ENCODE results near the gene TMEM44. TPM values are rescaled to one million over a fixed set of nuclear protein-coding genes. Genes with fewer than 3 reads are reported as not detected.
A peak's percentile ranks its signal among the peaks of the same experiment; 100 is the strongest.

Gene TMEM44
- total RNA-seq, 1 experiment from 2014 or later, result 11.8 TPM

DNA sequence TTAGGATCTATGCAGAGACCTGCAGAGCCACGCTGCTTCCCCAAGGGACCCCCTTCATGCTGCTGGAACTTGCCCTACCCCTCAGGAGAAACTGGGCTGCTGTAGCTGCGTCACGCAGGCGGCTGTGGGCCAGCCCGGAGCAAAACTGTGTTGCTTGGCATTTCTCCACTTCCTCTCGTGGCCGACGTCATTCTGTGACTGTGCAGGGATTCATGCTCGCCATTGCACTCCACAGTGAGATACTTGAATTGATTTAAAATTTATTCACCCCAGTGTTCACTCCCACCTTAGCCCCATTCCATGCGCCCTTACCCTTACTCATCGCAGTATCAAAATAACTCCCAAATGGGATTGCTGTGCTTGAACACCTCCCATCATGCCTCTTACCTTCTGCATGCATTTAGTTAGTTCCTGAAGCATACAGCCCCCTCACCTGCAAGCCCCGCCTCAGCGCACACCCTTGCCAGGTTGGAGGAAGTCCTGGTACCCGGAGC, 45.7 kb downstream of the TMEM44 start:
- no TSS peak for BruUV-seq (replicated peaks)
- CTCF ChIA-PET, result interaction anchor here (1.3 kb wide), 1 partner anchor 115 kb away, joined by 4 read pairs; no protein-coding TSS in a partner anchor

DNA sequence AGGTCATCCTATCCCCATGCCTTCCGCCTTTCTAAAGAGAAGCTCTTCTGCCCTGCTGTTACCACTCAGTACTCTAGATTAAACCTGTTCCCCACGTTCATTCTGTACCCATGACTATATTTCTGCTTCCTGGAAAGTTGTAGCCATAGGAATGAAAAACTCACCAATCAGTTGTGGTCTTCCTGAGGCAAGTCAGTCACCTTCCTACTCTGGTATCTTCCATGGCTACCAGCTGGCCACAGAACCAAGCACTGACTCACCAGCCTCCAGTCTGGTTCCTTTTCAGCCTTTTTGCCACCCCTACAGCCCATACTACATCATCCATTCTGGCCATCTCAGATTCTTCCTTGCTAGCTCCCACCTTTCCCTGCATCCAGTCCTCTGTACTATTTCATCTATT, 46.4 kb downstream of the TMEM44 start:
- H3K4me1 Mint-ChIP-seq (ENCODE audit: low read depth, unreplicated experiment), result peaks cover 15% of the 10 kb centered on the region
- no peaks in the 10 kb centered on the region for H3K27me3 Mint-ChIP-seq (ENCODE audit: insufficient read depth, unreplicated experiment)
- DNase-seq, result no peak
- H3K36me3 ChIP-seq (ENCODE audit: control insufficient read depth, insufficient read depth, low read length), result no peaks in the 10 kb centered on the region
- TF ChIP-seq, protein P1, sequence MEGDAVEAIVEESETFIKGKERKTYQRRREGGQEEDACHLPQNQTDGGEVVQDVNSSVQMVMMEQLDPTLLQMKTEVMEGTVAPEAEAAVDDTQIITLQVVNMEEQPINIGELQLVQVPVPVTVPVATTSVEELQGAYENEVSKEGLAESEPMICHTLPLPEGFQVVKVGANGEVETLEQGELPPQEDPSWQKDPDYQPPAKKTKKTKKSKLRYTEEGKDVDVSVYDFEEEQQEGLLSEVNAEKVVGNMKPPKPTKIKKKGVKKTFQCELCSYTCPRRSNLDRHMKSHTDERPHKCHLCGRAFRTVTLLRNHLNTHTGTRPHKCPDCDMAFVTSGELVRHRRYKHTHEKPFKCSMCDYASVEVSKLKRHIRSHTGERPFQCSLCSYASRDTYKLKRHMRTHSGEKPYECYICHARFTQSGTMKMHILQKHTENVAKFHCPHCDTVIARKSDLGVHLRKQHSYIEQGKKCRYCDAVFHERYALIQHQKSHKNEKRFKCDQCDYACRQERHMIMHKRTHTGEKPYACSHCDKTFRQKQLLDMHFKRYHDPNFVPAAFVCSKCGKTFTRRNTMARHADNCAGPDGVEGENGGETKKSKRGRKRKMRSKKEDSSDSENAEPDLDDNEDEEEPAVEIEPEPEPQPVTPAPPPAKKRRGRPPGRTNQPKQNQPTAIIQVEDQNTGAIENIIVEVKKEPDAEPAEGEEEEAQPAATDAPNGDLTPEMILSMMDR (IDR thresholded peaks at IDR 0.05; ENCODE audit: insufficient read depth in 1 of 2, low read depth in 1 of 2, low read length in 1 of 2, severe bottlenecking in 1 of 2, unreplicated experiment in 1 of 2), result no peak
- no peaks in the 10 kb centered on the region for H3K27me3 ChIP-seq (replicated peaks; ENCODE audit: control insufficient read depth, insufficient read depth, low read length)
- H3K36me3 Mint-ChIP-seq (ENCODE audit: insufficient read depth, unreplicated experiment), result peaks cover 14% of the 10 kb centered on the region
- intact Hi-C loops (cut with micrococcal nuclease; ENCODE audit: unreplicated experiment), result no loop called here
- POLR2A ChIA-PET, result interaction anchor here (0.5 kb wide), 1 partner anchor 176 kb away, joined by 4 read pairs; no protein-coding TSS in a partner anchor
- H3K4me3 Mint-ChIP-seq (ENCODE audit: unreplicated experiment), result no peak overlapping the region
- H3K4me3 ChIP-seq (ENCODE audit: low read depth, low read length), result no peak overlapping the region
- H3K27ac Mint-ChIP-seq (ENCODE audit: unreplicated experiment), result no peak overlapping the region
- CTCF ChIA-PET, result no interaction called here
- no peaks in the 10 kb centered on the region for H3K9me3 ChIP-seq
- H3K4me1 ChIP-seq, result peaks cover 18% of the 10 kb centered on the region
- no TSS peak for BruUV-seq (replicated peaks)
- H3K9me3 Mint-ChIP-seq (ENCODE audit: unreplicated experiment), result no peaks in the 10 kb centered on the region

More for the DNA sequence above, 45.7 kb downstream of the TMEM44 start:
- Histone ChIP-seq H3K27me3 (replicated peaks; ENCODE audit: control insufficient read depth, insufficient read depth, low read length) (no peaks in the 10 kb centered on the region), H3K36me3 (ENCODE audit: control insufficient read depth, insufficient read depth, low read length) (no peaks in the 10 kb centered on the region), H3K4me1 (peaks cover 16% of the 10 kb centered on the region), H3K9me3 (no peaks in the 10 kb centered on the region), H3K4me3 (ENCODE audit: low read depth, low read length) (no peak overlapping the region)
- H3K27ac Mint-ChIP-seq (ENCODE audit: unreplicated experiment), result no peak overlapping the region
- peaks cover 15% of the 10 kb centered on the region for H3K4me1 Mint-ChIP-seq (ENCODE audit: low read depth, unreplicated experiment)
- POLR2A ChIA-PET, result interaction anchor here (1.1 kb wide), 1 partner anchor 9 kb away, joined by 4 read pairs; no protein-coding TSS in a partner anchor
- H3K27me3 Mint-ChIP-seq (ENCODE audit: insufficient read depth, unreplicated experiment), result no peaks in the 10 kb centered on the region
- TF ChIP-seq, protein P1 (IDR thresholded peaks at IDR 0.05; ENCODE audit: insufficient read depth in 1 of 2, low read depth in 1 of 2, low read length in 1 of 2, severe bottlenecking in 1 of 2, unreplicated experiment in 1 of 2), result no peak
- H3K36me3 Mint-ChIP-seq (ENCODE audit: insufficient read depth, unreplicated experiment), result peaks cover 14% of the 10 kb centered on the region
- H3K9me3 Mint-ChIP-seq (ENCODE audit: unreplicated experiment), result no peaks in the 10 kb centered on the region
- no peak for DNase-seq
- no peak overlapping the region for H3K4me3 Mint-ChIP-seq (ENCODE audit: unreplicated experiment)
- intact Hi-C loops (cut with micrococcal nuclease; ENCODE audit: unreplicated experiment), result no loop called here

DNA sequence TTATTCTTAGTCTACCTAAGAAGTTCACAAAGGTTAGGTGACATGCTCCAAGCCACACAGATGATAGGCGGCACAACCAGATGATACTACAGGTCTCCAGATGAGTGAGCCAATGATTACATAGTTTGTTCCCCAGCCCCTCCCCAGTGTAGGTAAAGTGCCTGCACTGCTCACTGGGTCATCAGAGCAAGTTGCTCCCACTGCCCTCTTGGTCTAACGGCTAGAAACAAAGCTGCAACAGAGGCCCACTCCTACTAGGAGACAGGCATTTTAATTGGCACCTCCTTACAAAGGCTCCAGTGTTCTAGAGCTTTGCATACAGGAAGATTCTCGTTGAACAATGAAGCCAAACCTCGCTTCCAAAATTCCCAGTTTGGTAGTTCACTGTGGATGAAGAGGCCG, 47.3 kb downstream of the TMEM44 start:
- no TSS peak for BruUV-seq (replicated peaks)
- no peaks in the 10 kb centered on the region for H3K9me3 Mint-ChIP-seq (ENCODE audit: unreplicated experiment)
- no peaks in the 10 kb centered on the region for H3K27me3 Mint-ChIP-seq (ENCODE audit: insufficient read depth, unreplicated experiment)
- no peaks in the 10 kb centered on the region for H3K9me3 ChIP-seq
- no peak overlapping the region for H3K27ac Mint-ChIP-seq (ENCODE audit: unreplicated experiment)
- peaks cover 14% of the 10 kb centered on the region for H3K36me3 Mint-ChIP-seq (ENCODE audit: insufficient read depth, unreplicated experiment)
- intact Hi-C loops (cut with micrococcal nuclease; ENCODE audit: unreplicated experiment), result no loop called here
- H3K4me3 ChIP-seq (ENCODE audit: low read depth, low read length), result no peak overlapping the region
- CTCF ChIA-PET, result no interaction called here
- TF ChIP-seq, protein P1 (IDR thresholded peaks at IDR 0.05; ENCODE audit: insufficient read depth in 1 of 2, low read depth in 1 of 2, low read length in 1 of 2, severe bottlenecking in 1 of 2, unreplicated experiment in 1 of 2), result no peak
- no peaks in the 10 kb centered on the region for H3K27me3 ChIP-seq (replicated peaks; ENCODE audit: control insufficient read depth, insufficient read depth, low read length)
- H3K4me3 Mint-ChIP-seq (ENCODE audit: unreplicated experiment), result peak overlapping the region; percentile 96
- POLR2A ChIA-PET, result interaction anchor here (1.5 kb wide), 1 partner anchor 114 kb away, joined by 3 read pairs; no protein-coding TSS in a partner anchor
- DNase-seq, result no peak
- peaks cover 15% of the 10 kb centered on the region for H3K4me1 Mint-ChIP-seq (ENCODE audit: low read depth, unreplicated experiment)
- H3K36me3 ChIP-seq (ENCODE audit: control insufficient read depth, insufficient read depth, low read length), result no peaks in the 10 kb centered on the region
- H3K4me1 ChIP-seq, result peaks cover 18% of the 10 kb centered on the region
